Activated naive CD8-positive, alpha-beta T cell treated with anti-CD3 and anti-CD28 coated beads, Interleukin-2, amount 10 ng/mL, durations not matched to agents 7 days and 5 days (primary cell): ENCODE measurements around the gene ZC3H12A. TPM values are rescaled to one million over a fixed set of nuclear protein-coding genes. Genes with fewer than 3 reads are reported as not detected.

Experiments used
- ATAC-seq: fragments of 150-1000 bp; cut with Tn5 transposase; one replicate; pipeline ENCODE4 v1.10.0; 2021; ENCODE audit warnings: low read depth, moderate library complexity
- POLR2A ChIA-PET: fragments of 350-600 bp; sonication (Branson Sonifier 250); formaldehyde crosslinking; loops from one replicate; lab custom pipeline; 2021; ENCODE audit warnings: antibody characterized with exemption; lab: Charles Lee
- DNase-seq: peaks from one replicate; pipeline ENCODE4 v3.0.0; 2021
- H3K27ac Mint-ChIP-seq: one replicate; pipeline ENCODE4 v1.8.0; 2022; ENCODE audit warnings: mild to moderate bottlenecking, mixed read lengths
- H3K27me3 Mint-ChIP-seq: one replicate; pipeline ENCODE4 v1.8.0; 2022; ENCODE audit warnings: mild to moderate bottlenecking, moderate library complexity, mixed read lengths
- H3K36me3 Mint-ChIP-seq: one replicate; pipeline ENCODE4 v1.8.0; 2021; ENCODE audit warnings: mild to moderate bottlenecking, mixed read lengths
- H3K4me1 Mint-ChIP-seq: one replicate; pipeline ENCODE4 v1.8.0; 2021; ENCODE audit warnings: mixed read lengths
- H3K4me3 Mint-ChIP-seq: one replicate; pipeline ENCODE4 v1.8.0; 2022; ENCODE audit warnings: mild to moderate bottlenecking, moderate library complexity, mixed read lengths
- H3K9me3 Mint-ChIP-seq: one replicate; pipeline ENCODE4 v1.8.0; 2021; ENCODE audit warnings: mixed read lengths
- total RNA-seq, 2 experiments: library from RNA; stranded (reverse); gene quantifications; one replicate each; pipeline ENCODE4 v1.2.3, GENCODE V29; 2021

The ZC3H12A gene
- total RNA-seq, 2 experiments from 2014 or later: 31.0 to 34.6 TPM

DNA sequence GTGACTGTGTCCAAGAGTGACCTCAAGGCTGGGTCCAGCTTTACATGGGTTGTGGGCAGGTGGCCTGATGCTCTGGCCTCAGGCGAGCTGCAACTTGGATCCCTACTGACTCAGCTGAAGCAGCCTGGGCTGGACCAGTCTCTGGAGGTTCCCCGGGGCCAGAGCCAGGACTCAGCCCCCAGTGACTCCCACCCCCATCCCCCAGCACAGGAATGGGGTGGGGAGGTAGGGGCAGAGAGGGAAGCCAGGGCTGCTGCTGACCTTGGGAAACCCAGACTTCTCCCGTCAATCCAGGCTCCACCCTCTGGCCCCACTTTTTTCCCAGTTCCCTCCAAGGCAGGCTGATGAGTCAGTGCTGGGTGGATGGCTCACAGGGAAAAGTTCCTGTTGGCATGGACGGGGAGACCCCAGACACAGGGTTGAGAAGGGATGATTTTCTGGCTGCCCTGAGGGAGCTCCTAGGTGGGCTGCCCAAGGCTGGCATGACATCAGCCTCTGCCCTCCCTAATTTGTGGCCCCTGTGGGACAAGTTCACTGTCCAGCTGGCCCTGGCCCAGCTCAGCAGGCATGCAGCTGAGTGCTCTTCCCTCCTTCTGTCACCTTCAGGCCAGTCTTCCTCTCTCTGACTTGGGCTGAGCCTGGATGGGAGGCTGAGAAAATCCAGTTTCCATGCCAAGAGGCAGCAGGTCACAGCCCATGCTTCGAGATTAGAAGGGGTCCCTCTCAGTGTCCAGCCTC, 2.2 kb downstream of the ZC3H12A start:
- H3K36me3 Mint-ChIP-seq: peaks cover 33% of the 10 kb centered on the region
- POLR2A ChIA-PET: interaction anchor here (0.6 to 7.1 kb wide), 7 partner anchors 9 to 124 kb away, joined by 3 to 71 read pairs (median 14); partner anchors contain the start of gene MEAF6
- no peak for ATAC-seq
- H3K9me3 Mint-ChIP-seq: no peaks in the 10 kb centered on the region
- no peak for DNase-seq
- peak overlapping the region; percentile 98 for H3K27ac Mint-ChIP-seq
- peak overlapping the region; percentile 99 for H3K4me3 Mint-ChIP-seq
- H3K4me1 Mint-ChIP-seq: peaks cover 48% of the 10 kb centered on the region
- H3K27me3 Mint-ChIP-seq: no peaks in the 10 kb centered on the region

DNA sequence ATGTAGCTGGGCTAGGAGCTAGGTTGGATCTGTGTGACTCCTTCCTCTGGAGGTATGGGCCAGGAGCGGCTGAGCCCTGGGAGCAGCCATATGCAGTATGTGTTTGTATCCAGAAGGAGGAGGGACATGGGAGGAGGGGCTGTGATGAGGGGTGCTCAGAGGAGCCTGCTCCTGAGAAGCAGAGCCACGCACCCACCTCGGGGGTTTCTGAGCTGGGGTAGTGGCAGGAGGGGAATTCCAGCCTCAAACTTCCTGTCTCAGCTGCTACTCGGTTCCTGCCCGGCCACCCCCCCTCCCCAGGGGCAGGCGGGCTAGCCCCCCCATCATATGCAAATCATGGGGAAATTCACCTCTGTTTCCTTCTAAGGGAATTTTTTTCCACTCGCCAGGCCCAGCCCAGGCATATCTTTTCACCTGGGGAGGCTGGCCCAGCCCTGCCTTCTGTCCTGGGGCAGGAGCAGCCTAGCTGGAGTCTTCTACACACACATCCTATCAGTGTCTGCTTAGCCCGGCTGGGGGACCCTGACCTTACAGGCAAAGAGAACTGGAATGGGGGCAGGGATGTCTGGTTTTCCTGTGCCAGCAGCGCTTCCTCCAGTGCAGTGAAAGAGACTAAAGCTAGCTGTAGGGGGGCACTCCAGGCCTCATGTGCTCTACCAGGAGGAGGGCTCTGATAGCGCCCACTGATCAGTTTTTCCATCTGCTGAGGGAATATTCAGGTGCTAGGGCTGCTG, 3.0 kb downstream of the ZC3H12A start:
- H3K27me3 Mint-ChIP-seq: no peaks in the 10 kb centered on the region
- peaks cover 41% of the 10 kb centered on the region for H3K4me1 Mint-ChIP-seq
- peak overlapping the region; percentile 99 for H3K4me3 Mint-ChIP-seq

DNA sequence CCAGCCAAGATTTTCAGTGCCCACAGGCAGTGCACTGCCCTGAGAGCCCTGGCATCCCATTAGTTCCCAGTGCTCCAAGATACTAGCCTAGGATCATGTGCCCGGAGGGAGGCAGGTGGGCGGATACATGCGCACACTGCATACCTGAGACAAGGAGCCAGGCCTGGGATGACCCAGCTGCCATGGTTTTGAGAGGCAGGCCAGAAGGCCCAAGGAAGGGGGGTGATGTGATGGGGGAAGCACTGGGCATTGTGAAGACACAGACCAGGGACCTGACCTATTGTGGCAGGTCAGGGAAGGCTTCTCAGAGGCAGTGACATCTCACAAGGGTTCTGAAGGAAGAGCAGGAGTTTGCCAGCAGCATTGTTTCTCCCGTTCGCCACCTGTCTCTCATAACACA, 3.6 kb downstream of the ZC3H12A start:
- ATAC-seq: no peak
- H3K9me3 Mint-ChIP-seq: no peaks in the 10 kb centered on the region
- DNase-seq: no peak
- POLR2A ChIA-PET: interaction anchor here (0.6 to 7.1 kb wide), 9 partner anchors 8 to 1014 kb away, joined by 3 to 71 read pairs (median 6); partner anchors contain the start of genes C1orf122, CDCA8, MEAF6 and YRDC
- no peaks in the 10 kb centered on the region for H3K27me3 Mint-ChIP-seq
- H3K27ac Mint-ChIP-seq: peak overlapping the region; percentile 98
- H3K36me3 Mint-ChIP-seq: peaks cover 39% of the 10 kb centered on the region
- H3K4me3 Mint-ChIP-seq: peak overlapping the region; percentile 99
- peaks cover 35% of the 10 kb centered on the region for H3K4me1 Mint-ChIP-seq

More for the DNA sequence above, 3.0 kb downstream of the ZC3H12A start:
- H3K36me3 Mint-ChIP-seq: peaks cover 36% of the 10 kb centered on the region
- no peaks in the 10 kb centered on the region for H3K9me3 Mint-ChIP-seq
- peak; percentile 63 for DNase-seq
- peak overlapping the region; percentile 98 for H3K27ac Mint-ChIP-seq
- POLR2A ChIA-PET: interaction anchor here (0.6 to 7.1 kb wide), 9 partner anchors 8 to 331 kb away, joined by 3 to 71 read pairs (median 6); partner anchors contain the start of genes C1orf122, MEAF6 and YRDC
- peak; percentile 5 for ATAC-seq

DNA sequence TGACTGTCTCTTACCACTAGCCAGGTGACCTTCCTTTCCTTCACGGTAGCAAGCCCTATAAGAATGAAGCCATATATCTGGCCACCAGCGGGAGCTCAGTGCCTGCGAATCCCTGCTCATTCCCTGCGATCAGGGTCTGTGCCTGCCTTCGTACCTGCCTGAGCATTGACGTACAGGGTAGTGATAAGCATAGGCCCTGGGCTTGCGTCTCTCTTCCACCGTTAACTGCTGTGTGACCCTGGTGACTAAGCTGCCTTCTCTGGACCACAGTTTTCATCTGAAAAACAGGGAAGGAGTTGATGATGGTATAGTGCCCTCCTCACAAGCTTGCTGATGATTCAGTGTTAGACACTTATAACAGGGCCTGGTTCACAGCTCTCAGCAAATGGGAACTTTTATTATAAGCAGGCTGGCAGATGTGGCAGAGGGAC, 4.1 kb downstream of the ZC3H12A start:
- Mint-ChIP-seq H3K27me3 (no peaks in the 10 kb centered on the region), H3K36me3 (peaks cover 39% of the 10 kb centered on the region), H3K4me3 (peak overlapping the region; percentile 99), H3K4me1 (peaks cover 30% of the 10 kb centered on the region), H3K9me3 (no peaks in the 10 kb centered on the region), H3K27ac (peak overlapping the region; percentile 98)
- ATAC-seq: no peak
- POLR2A ChIA-PET: interaction anchor here (0.5 to 6.0 kb wide), 10 partner anchors 9 to 1015 kb away, joined by 3 to 32 read pairs (median 6); partner anchors contain the start of genes C1orf122, CDCA8, MEAF6 and YRDC
- peak; percentile 42 for DNase-seq

DNA sequence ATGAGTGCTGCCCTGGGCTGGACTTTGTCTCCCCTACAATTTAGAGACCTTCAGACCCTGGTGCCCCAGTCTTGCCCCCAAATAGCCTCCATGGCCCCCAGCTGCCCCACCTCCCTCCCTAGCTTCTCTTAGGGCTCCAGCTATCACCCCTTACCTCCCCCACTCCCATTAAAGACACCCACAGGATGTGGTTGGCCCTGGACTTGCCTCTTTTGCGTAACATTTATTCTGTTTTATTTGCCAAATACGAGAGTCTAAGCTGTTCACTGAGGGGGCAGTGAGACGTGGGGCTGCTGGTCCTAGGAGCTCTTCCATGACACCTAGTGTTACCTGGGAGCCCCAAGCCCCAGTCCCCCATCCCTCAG, 4.5 kb downstream of the ZC3H12A start:
- ATAC-seq (no peak), DNase-seq (no peak)
- POLR2A ChIA-PET: interaction anchor here (0.5 to 6.0 kb wide), 11 partner anchors 8 to 1015 kb away, joined by 3 to 32 read pairs (median 5); partner anchors contain the start of genes C1orf122, CDCA8, MEAF6 and YRDC

DNA sequence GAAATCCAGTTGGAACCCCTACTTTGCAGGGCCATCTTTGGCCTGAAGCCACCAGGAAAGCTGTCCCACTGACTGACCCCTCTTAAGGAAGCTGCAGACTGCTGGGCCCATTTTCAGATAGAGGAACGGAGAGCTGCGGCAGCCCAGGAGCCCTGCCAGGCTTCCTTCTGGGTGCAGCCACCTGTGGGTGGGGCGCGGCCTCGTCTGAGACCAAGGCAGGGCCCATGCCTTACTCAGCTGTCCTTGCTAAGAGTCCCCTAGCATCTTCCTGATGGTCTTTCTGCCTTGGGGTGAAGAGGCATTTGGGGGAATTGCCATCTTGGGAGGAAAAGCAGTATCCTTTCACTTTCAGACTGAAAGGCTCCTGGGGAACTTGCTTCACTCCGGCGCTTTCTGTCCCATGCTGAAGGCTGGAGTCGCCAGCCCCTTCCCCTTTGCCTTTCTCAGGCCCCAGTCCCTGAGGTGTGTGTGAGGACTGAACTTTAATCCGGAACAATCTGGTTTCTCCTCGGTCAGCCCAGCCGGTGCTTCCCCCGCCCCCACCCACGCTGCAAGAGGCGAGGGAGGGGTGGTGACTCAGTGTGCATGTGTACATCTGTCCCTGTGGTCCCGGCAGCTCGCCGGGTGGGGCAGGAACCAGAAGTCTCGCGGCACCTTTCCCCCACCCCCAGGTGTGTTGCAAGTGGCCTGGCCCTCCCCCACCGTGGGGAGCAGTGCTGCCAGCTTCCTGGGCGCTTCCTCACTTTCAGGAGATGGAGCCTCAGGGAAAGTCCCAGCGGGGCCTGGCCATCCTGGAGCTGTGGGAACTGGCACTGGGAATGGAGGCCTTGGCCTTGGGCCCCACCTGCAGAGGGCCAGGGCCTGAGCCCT, 5.1 kb downstream of the ZC3H12A start:
- peaks cover 27% of the 10 kb centered on the region for H3K4me1 Mint-ChIP-seq
- H3K9me3 Mint-ChIP-seq: no peaks in the 10 kb centered on the region
- POLR2A ChIA-PET: interaction anchor here (0.6 to 6.0 kb wide), 9 partner anchors 8 to 1016 kb away, joined by 3 to 32 read pairs (median 6); partner anchors contain the start of genes C1orf122, MEAF6 and YRDC
- H3K4me3 Mint-ChIP-seq: peak overlapping the region; percentile 99
- no peaks in the 10 kb centered on the region for H3K27me3 Mint-ChIP-seq
- ATAC-seq (peak; percentile 71), DNase-seq (peak; percentile 80)
- peak overlapping the region; percentile 98 for H3K27ac Mint-ChIP-seq
- peaks cover 45% of the 10 kb centered on the region for H3K36me3 Mint-ChIP-seq

More for the DNA sequence above, 4.5 kb downstream of the ZC3H12A start:
- Mint-ChIP-seq H3K9me3 (no peaks in the 10 kb centered on the region), H3K36me3 (peaks cover 41% of the 10 kb centered on the region), H3K27ac (peak overlapping the region; percentile 98), H3K4me3 (peak overlapping the region; percentile 99), H3K27me3 (no peaks in the 10 kb centered on the region), H3K4me1 (peaks cover 27% of the 10 kb centered on the region)

DNA sequence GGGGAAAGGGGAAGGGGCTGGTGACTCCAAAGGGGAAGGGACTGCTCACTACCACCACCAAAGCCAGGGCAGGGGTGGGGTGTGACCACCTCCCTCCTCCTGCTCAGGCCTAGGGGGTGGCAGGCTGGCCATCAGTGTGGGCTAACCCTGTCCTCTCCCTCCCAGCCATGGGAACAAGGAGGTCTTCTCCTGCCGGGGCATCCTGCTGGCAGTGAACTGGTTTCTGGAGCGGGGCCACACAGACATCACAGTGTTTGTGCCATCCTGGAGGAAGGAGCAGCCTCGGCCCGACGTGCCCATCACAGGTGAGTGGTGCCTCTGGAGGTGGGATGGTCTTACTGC, 5.7 kb downstream of the ZC3H12A start:
- H3K4me1 Mint-ChIP-seq: peaks cover 27% of the 10 kb centered on the region
- peak overlapping the region; percentile 99 for H3K4me3 Mint-ChIP-seq
- POLR2A ChIA-PET: interaction anchor here (1.2 to 3.2 kb wide), 2 partner anchors 31 to 34 kb away, joined by 3 to 32 read pairs; partner anchors contain the start of gene MEAF6
- no peak for ATAC-seq
- no peaks in the 10 kb centered on the region for H3K9me3 Mint-ChIP-seq
- H3K27me3 Mint-ChIP-seq: no peaks in the 10 kb centered on the region
- peak overlapping the region; percentile 98 for H3K27ac Mint-ChIP-seq
- DNase-seq: no peak
- peaks cover 44% of the 10 kb centered on the region for H3K36me3 Mint-ChIP-seq

DNA sequence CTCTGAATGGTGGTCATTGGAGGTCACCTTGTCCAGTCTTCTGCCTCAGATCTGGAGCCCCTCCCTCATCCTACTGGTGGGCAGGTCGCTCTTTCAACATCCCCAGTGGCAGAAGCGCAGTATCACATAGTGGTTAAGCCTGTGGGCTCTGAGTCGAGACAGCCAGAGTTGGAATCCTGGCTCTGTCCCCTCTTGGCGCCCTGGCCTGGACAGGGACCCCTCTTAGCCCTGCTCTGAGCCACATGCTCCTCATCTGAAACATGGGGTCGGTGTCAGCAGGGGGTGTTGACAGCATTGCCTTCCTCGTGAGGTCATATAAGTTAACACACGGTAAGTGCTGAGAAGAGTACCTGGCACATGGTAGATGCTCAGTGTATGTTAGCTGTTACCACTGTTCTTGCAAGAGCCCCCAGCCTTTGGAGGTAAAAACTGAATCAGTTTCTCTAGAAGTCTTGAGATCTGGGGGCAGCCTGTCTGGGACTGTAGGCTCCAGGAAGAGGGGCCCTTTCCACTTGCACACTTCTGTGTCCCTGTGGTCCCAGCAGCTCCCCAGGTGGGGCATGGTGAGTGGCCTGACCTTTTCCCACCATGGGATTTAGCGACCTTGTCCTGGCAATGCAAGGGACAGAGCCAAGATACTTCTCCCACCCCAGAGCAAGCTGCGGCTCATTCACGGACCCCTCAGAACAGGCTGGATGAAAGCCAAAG, 6.4 kb downstream of the ZC3H12A start:
- POLR2A ChIA-PET: no interaction called here
- peak overlapping the region; percentile 98 for H3K27ac Mint-ChIP-seq
- H3K4me1 Mint-ChIP-seq: peaks cover 27% of the 10 kb centered on the region
- peak overlapping the region; percentile 37 for H3K4me3 Mint-ChIP-seq
- ATAC-seq (no peak), DNase-seq (no peak)
- no peaks in the 10 kb centered on the region for H3K9me3 Mint-ChIP-seq
- peaks cover 39% of the 10 kb centered on the region for H3K36me3 Mint-ChIP-seq
- no peaks in the 10 kb centered on the region for H3K27me3 Mint-ChIP-seq

DNA sequence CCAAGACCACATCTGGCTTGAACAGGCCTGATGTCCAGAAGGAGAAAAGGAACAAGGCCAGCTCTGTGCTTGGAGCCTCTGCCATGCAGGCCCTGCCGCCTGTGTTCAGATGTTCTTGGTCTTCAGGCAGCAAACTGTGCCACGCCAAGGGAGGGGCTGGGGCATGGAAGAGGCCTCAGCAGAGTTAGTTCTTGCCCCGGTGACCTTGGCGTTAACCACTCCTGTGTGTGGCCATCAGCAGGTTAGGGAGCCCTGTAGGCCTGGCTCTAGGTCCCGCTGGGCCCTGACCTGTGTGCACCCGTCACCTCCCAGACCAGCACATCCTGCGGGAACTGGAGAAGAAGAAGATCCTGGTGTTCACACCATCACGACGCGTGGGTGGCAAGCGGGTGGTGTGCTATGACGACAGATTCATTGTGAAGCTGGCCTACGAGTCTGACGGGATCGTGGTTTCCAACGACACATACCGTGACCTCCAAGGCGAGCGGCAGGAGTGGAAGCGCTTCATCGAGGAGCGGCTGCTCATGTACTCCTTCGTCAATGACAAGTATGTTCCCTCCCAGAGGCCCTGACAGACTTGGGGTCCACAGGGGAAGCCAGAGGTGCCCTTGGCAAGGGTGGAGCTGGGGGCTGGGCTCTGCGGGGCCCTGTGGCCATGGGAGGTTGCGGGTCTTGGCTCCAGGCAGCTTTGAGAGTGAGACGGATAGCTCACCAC, 7.1 kb downstream of the ZC3H12A start:
- Mint-ChIP-seq H3K27ac (peak overlapping the region; percentile 17), H3K27me3 (no peaks in the 10 kb centered on the region), H3K9me3 (no peaks in the 10 kb centered on the region), H3K4me3 (no peak overlapping the region), H3K36me3 (peaks cover 34% of the 10 kb centered on the region), H3K4me1 (peaks cover 25% of the 10 kb centered on the region)
- POLR2A ChIA-PET: interaction anchor here (0.6 kb wide), 1 partner anchor 27 kb away, joined by 4 read pairs; no protein-coding TSS in a partner anchor
- ATAC-seq: no peak
- DNase-seq: no peak

DNA sequence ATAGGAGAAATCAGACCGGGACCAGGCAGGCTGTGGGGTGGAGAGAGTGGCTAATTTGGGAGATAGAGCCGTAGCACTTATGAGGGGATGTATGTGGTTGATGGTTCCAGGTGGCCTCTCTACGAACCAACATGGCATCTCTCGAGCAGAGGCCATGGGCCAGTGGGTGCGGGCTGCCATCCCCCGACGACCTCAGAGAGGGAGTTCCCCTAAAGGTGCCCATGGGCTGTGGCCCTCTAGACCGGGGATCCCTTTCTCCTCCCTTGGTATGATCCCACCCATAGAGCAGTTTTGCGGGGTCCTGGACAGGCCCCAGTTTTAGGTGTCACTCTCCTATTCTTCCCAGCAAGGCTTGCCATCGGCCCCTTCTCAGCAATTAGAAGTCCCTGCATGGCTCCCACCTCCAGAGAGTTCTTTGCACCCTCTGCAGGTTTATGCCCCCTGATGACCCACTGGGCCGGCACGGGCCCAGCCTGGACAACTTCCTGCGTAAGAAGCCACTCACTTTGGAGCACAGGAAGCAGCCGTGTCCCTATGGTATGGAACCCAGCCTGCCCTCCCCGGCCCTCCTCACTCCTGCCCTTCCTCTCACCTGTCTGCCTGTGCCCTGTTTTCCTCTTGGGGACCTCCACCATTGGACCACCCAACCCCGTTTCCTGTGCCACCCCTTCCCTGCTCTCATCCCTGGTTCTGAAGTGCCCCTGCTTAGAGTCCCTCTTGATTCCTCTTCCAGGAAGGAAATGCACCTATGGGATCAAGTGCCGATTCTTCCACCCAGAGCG, 7.8 kb downstream of the ZC3H12A start:
- H3K27ac Mint-ChIP-seq: peak overlapping the region; percentile 17
- no peaks in the 10 kb centered on the region for H3K27me3 Mint-ChIP-seq
- POLR2A ChIA-PET: interaction anchor here (0.6 kb wide), 2 partner anchors 22 to 28 kb away, joined by 3 to 4 read pairs; no protein-coding TSS in a partner anchor
- no peaks in the 10 kb centered on the region for H3K9me3 Mint-ChIP-seq
- H3K4me3 Mint-ChIP-seq: no peak overlapping the region
- peaks cover 28% of the 10 kb centered on the region for H3K4me1 Mint-ChIP-seq
- no peak for DNase-seq
- peaks cover 31% of the 10 kb centered on the region for H3K36me3 Mint-ChIP-seq
- ATAC-seq: no peak
